Esophagus muscularis mucosa (tissue), 4 donors: ENCODE data around the gene MAFB. TPM values are rescaled to one million over a fixed set of nuclear protein-coding genes. Genes with fewer than 3 reads are reported as not detected.

Experiments
- DNase-seq: peaks from one replicate; pipeline ENCODE4 v3.0.0-alpha.2; 2017; ENCODE audit errors: extremely low spot score
- H3K27ac ChIP-seq, 4 donors: fragments of 200-600 bp; sonication (generic); replicated peaks in 1 of 4; 1 replicate in 3 of 4; 2 replicates in 1 of 4; pipeline ENCODE4 v1.5.1; 2016 to 2019; ENCODE audit warnings: mild to moderate bottlenecking in 1 of 4
- H3K27me3 ChIP-seq, 4 donors: fragments of 200-600 bp; sonication (generic); one replicate each; pipeline versions ENCODE4 v1.5.1 to v1.6.0; 2016 to 2019
- H3K36me3 ChIP-seq, 4 donors: fragments of 200-600 bp; sonication (generic); one replicate each; pipeline ENCODE4 v1.5.1; 2016 to 2019
- H3K4me1 ChIP-seq, 4 donors: fragments of 200-600 bp; sonication (generic); one replicate each; pipeline ENCODE4 v1.5.1; 2016 to 2019
- H3K4me3 ChIP-seq, 4 donors: fragments of 200-600 bp; sonication (generic); 1 replicate in 2 of 4; 2 replicates in 2 of 4; pipeline ENCODE4 v1.5.1; 2016 to 2019; ENCODE audit warnings: mild to moderate bottlenecking in 4 of 4, moderate library complexity in 1 of 4
- H3K9me3 ChIP-seq, 4 donors: fragments of 200-600 bp; sonication (generic); 1 replicate in 3 of 4; 2 replicates in 1 of 4; pipeline ENCODE4 v1.5.1; 2016 to 2019
- EP300 ChIP-seq: sonication (generic); formaldehyde crosslinking; IDR thresholded peaks from one replicate; pipeline ENCODE4 v1.6.1; 2017; ENCODE audit warnings: antibody characterized with exemption
- POLR2A ChIP-seq: fragments of 450-650 bp; IDR thresholded peaks from one replicate; pipeline ENCODE4 v1.6.1; 2017; ENCODE audit warnings: antibody characterized with exemption, moderate library complexity, mild to moderate bottlenecking, low read depth
- POLR2AphosphoS5 ChIP-seq, 2 donors: sonication (generic); formaldehyde crosslinking; IDR thresholded peaks; one replicate each; pipeline ENCODE4 v1.6.1; 2017; ENCODE audit warnings: antibody characterized with exemption in 2 of 2
- WGBS: methylation state at CpG from one replicate; pipeline ENCODE4 v1.1.5; 2018; 5-methylcytosine and 5-hydroxymethylcytosine counted together
- intact Hi-C: fragments of 100-400 bp; cut with DNase I; formaldehyde crosslinking; loops from one replicate; pipeline ENCODE4 v1.15.1; 2023
- total RNA-seq, 4 donors: library from RNA; depleted of rRNA; stranded (reverse); fragments of >200 nt; gene quantifications; one replicate each; pipeline versions ENCODE4 v1.1.0 to v1.2.1, GENCODE V29; 2016
- TF ChIP-seq, protein P1 (sequence below), 3 experiments: fragments of 200-600 bp in 2 of 3; fragments of 450-650 bp in 1 of 3; sonication (generic) in 2 of 3; IDR thresholded peaks; one replicate each; pipeline ENCODE4 v1.5.1; 2017 to 2019; ENCODE audit warnings: antibody characterized with exemption in 3 of 3, mild to moderate bottlenecking in 2 of 3, moderate library complexity in 1 of 3

The MAFB gene
- total RNA-seq, 4 donors from 2014 or later, result 34.6 to 77.5 (median 37.3) TPM

DNA sequence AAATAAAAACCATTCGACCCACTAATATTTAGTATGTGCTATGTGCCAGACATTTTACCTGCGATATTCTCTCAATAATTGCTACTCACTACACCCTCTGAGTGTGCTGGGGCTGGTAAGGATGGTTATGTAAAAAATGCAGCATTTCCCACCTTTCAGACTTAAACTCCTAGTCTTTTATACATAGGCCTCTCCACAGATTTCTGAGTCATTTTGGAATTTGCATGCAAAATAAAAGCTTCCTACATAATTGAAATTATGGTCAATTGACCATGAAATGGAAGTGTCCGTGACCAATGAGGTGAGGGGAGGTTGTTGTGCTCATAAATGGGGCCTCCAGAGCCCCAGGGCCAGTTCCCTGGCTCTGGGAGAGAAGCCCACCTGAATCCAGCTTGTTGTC lies 37.7 kb upstream of the MAFB start:
- TF ChIP-seq, protein P1, sequence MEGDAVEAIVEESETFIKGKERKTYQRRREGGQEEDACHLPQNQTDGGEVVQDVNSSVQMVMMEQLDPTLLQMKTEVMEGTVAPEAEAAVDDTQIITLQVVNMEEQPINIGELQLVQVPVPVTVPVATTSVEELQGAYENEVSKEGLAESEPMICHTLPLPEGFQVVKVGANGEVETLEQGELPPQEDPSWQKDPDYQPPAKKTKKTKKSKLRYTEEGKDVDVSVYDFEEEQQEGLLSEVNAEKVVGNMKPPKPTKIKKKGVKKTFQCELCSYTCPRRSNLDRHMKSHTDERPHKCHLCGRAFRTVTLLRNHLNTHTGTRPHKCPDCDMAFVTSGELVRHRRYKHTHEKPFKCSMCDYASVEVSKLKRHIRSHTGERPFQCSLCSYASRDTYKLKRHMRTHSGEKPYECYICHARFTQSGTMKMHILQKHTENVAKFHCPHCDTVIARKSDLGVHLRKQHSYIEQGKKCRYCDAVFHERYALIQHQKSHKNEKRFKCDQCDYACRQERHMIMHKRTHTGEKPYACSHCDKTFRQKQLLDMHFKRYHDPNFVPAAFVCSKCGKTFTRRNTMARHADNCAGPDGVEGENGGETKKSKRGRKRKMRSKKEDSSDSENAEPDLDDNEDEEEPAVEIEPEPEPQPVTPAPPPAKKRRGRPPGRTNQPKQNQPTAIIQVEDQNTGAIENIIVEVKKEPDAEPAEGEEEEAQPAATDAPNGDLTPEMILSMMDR (IDR thresholded peaks at IDR 0.05), result no peak
- no peaks in the 10 kb centered on the region for H3K4me1 ChIP-seq
- peaks cover 0 to 9% (median 4%) of the 10 kb centered on the region in 4 donors for H3K9me3 ChIP-seq
- H3K27ac ChIP-seq, result no peak overlapping the region
- 78% methylated on average over 3 of the region's 3 CpGs for WGBS
- intact Hi-C loops, result no loop called here
- H3K27me3 ChIP-seq, result no peaks in the 10 kb centered on the region
- no peaks in the 10 kb centered on the region for H3K36me3 ChIP-seq
- no peak for DNase-seq
- no peak overlapping the region for H3K4me3 ChIP-seq

DNA sequence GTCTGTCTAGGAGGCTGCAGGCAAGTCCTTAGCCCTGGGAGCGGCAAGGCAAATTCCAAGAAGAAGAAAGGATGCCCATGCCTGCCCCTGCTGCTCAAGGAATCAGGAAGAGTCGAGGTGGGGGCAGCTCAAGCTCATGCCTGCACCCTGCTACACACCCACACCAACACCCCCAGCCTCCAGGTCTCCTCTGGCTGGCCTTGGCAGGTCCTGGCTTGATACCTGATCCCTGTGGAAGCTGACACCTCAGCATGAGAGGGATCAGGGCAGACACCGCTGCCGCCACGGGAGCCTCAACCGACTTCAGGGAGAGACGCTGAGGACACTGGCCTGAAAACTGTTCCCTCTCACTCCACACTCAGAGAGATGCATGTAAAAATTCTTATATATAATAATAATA lies 35.5 kb upstream of the MAFB start:
- TF ChIP-seq EP300 (no peak), POLR2A (no peak), POLR2AphosphoS5 (IDR thresholded peaks at IDR 0.05) (no peak)
- TF ChIP-seq, protein P1 (IDR thresholded peaks at IDR 0.05), result no peak
- DNase-seq, result no peak
- whole genome bisulfite sequencing, result 54% methylated on average over 6 of the region's 7 CpGs
- Histone ChIP-seq H3K4me3 (no peak overlapping the region), H3K27me3 (no peaks in the 10 kb centered on the region), H3K27ac (no peak overlapping the region), H3K9me3 (peaks cover 0 to 9% (median 4%) of the 10 kb centered on the region in 4 donors), H3K4me1 (no peaks in the 10 kb centered on the region), H3K36me3 (no peaks in the 10 kb centered on the region)
- intact Hi-C loops, result no loop called here

DNA sequence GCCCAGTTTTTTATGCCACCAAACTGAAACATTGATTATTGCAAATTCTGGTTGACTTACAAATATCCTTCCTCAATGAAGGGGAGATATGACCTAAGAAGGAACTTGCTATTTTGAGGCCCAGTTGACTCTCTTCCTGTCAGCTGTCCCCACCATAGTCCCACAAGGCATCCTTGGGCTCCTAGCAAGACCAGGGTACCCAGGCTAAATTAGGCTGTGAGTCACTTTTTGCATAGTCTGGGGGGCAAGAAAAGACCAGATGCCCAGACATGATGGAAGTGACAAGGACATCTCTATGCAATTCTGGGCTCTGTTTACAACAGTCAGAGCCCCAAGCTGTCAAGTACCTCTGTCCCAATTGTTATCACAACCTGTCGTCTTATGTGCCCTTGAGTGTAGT lies 31.8 kb upstream of the MAFB start:
- no peaks in the 10 kb centered on the region for H3K36me3 ChIP-seq
- DNase-seq, result no peak
- no peaks in the 10 kb centered on the region for H3K9me3 ChIP-seq
- H3K4me3 ChIP-seq, result no peak overlapping the region
- 63% methylated on average over 1 of the region's 1 CpG for WGBS
- peaks cover 0 to 4% (median 0%) of the 10 kb centered on the region in 4 donors for H3K27me3 ChIP-seq
- intact Hi-C loops, result no loop called here
- no peaks in the 10 kb centered on the region for H3K4me1 ChIP-seq
- H3K27ac ChIP-seq, result no peak overlapping the region
- no peak for TF ChIP-seq EP300
- no peak for TF ChIP-seq POLR2A
- no peak for TF ChIP-seq POLR2AphosphoS5 (IDR thresholded peaks at IDR 0.05)
- TF ChIP-seq, protein P1 (IDR thresholded peaks at IDR 0.05), result no peak

DNA sequence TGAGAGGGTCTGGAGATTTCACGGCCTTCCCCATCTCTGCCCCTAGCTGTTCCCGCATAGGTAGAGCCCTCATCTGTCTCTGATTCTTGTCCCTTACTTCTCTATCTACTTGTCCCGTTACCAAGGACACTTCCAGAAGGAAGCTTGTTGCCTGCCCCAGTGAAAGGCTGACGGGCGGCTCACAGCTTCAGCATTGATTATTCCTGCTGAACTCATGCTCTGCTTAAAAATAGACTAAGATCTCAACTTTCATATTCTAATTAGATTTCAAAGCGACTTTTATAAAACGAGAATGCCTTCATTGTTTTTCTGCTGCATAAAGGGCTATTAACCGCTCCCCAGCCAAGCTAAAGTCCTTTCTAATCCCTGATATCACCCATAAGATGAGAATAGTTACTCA lies 31.1 kb upstream of the MAFB start:
- H3K27ac ChIP-seq, result no peak overlapping the region
- 81% methylated on average over 8 of the region's 8 CpGs for WGBS
- H3K4me3 ChIP-seq, result no peak overlapping the region
- no peaks in the 10 kb centered on the region for H3K4me1 ChIP-seq
- H3K9me3 ChIP-seq, result no peaks in the 10 kb centered on the region
- no peaks in the 10 kb centered on the region for H3K36me3 ChIP-seq
- TF ChIP-seq, protein P1 (IDR thresholded peaks at IDR 0.05), result no peak
- TF ChIP-seq POLR2A (no peak), POLR2AphosphoS5 (IDR thresholded peaks at IDR 0.05) (no peak), EP300 (no peak)
- no peak for DNase-seq
- intact Hi-C loops, result no loop called here
- H3K27me3 ChIP-seq, result peaks cover 0 to 4% (median 0%) of the 10 kb centered on the region in 4 donors

DNA sequence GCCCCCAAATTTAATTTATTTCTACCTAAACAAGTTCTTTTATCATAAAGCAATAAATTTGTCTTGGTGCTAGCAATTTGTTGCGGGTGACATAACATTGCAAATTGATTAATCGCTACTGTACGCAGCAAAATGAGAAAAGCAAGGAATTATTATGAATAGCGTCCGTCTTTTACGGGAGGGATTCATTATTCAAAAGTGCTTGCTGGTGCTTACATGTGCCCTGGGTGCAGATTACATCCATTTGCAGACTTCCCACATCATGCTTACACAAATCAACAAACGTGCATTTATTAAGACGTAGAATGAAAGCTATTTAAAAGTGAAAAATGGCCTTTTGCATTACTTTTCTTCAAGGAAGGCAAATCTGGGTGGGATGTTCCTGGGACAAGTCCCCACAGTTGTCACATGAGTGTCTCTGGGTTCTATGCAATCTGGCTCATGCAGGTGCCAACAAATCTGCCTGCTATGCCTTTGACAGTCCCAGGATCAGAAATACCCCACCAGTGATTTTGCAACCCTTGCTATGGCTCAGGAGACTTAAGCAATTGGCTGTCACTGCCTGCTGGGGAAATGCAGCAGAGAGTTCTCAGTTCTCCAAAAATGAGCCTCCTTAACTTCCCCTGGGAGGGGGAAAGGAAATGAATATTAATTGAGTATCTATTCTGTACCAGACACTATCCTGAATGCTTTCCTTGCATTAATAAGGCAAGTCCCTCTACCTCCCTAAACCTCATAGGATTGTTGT lies 30.1 kb upstream of the MAFB start:
- Histone ChIP-seq H3K27me3 (peaks cover 0 to 4% (median 0%) of the 10 kb centered on the region in 4 donors), H3K4me3 (no peak overlapping the region), H3K27ac (no peak overlapping the region), H3K36me3 (no peaks in the 10 kb centered on the region), H3K9me3 (no peaks in the 10 kb centered on the region), H3K4me1 (no peaks in the 10 kb centered on the region)
- DNase-seq, result no peak
- 90% methylated on average over 8 of the region's 8 CpGs for WGBS
- intact Hi-C loops, result no loop called here
- TF ChIP-seq, protein P1 (IDR thresholded peaks at IDR 0.05), result no peak
- TF ChIP-seq EP300 (no peak), POLR2A (no peak), POLR2AphosphoS5 (IDR thresholded peaks at IDR 0.05) (no peak)
